NB4 (cell line): ENCODE measurements around the gene LSAMP.

Experiments used
- DNase-seq: peaks from one replicate; pipeline ENCODE4 v3.0.0; 2010; ENCODE audit warnings: low read depth
- H3K4me3 ChIP-seq: one replicate; pipeline ENCODE4 v1.5.1; 2011; ENCODE audit warnings: mild to moderate bottlenecking, low read depth, low read length, moderate library complexity
- MAX ChIP-seq: IDR thresholded peaks from 2 replicates; pipeline ENCODE4 v1.6.1; 2011; ENCODE audit warnings: low read depth, low read length
- MYC ChIP-seq: IDR thresholded peaks from 2 replicates; pipeline ENCODE4 v1.6.1; 2011; ENCODE audit warnings: low read depth, low read length
- POLR2A ChIP-seq: IDR thresholded peaks from 2 replicates; pipeline ENCODE4 v1.6.1; 2011; ENCODE audit warnings: mild to moderate bottlenecking; ENCODE audit not compliant: insufficient read length; ENCODE audit errors: extremely low read depth
- TF ChIP-seq, protein P1 (sequence below): IDR thresholded peaks from one replicate; pipeline ENCODE4 v1.5.1; 2012; ENCODE audit warnings: low read depth, low read length

The LSAMP gene

GRCh38 chr3:116103868-116104530 is 341.3 kb downstream of the LSAMP start:
- DNase-seq = no peak
- H3K4me3 ChIP-seq = no peak overlapping the region
- no peak for TF ChIP-seq MYC
- no peak for TF ChIP-seq MAX
- TF ChIP-seq POLR2A = no peak
- TF ChIP-seq, protein P1, sequence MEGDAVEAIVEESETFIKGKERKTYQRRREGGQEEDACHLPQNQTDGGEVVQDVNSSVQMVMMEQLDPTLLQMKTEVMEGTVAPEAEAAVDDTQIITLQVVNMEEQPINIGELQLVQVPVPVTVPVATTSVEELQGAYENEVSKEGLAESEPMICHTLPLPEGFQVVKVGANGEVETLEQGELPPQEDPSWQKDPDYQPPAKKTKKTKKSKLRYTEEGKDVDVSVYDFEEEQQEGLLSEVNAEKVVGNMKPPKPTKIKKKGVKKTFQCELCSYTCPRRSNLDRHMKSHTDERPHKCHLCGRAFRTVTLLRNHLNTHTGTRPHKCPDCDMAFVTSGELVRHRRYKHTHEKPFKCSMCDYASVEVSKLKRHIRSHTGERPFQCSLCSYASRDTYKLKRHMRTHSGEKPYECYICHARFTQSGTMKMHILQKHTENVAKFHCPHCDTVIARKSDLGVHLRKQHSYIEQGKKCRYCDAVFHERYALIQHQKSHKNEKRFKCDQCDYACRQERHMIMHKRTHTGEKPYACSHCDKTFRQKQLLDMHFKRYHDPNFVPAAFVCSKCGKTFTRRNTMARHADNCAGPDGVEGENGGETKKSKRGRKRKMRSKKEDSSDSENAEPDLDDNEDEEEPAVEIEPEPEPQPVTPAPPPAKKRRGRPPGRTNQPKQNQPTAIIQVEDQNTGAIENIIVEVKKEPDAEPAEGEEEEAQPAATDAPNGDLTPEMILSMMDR = no peak

GRCh38 chr3:116102037-116102436 is 343.2 kb downstream of the LSAMP start:
- DNase-seq = no peak
- no peak for TF ChIP-seq MYC
- no peak for TF ChIP-seq POLR2A
- TF ChIP-seq, protein P1 = no peak
- no peak for TF ChIP-seq MAX

GRCh38 chr3:116097226-116097625 is 348.1 kb downstream of the LSAMP start:
- DNase-seq = no peak
- no peak overlapping the region for H3K4me3 ChIP-seq
- TF ChIP-seq MAX = no peak
- TF ChIP-seq MYC = no peak
- TF ChIP-seq, protein P1 = no peak
- TF ChIP-seq POLR2A = no peak

More at GRCh38 chr3:116102037-116102436, 343.2 kb downstream of the LSAMP start:
- H3K4me3 ChIP-seq = no peak overlapping the region

- no peak for DNase-seq
- TF ChIP-seq MAX (no peak), MYC (no peak), POLR2A (no peak)
- TF ChIP-seq, protein P1 = no peak
- H3K4me3 ChIP-seq = no peak overlapping the region
Measured at GRCh38 chr3:116096631-116097030, 348.7 kb downstream of the LSAMP start.

GRCh38 chr3:116093374-116093773 is 351.9 kb downstream of the LSAMP start:
- DNase-seq = no peak
- TF ChIP-seq MYC (no peak), POLR2A (no peak), MAX (no peak)
- TF ChIP-seq, protein P1 = no peak

More at GRCh38 chr3:116093374-116093773, 351.9 kb downstream of the LSAMP start:
- H3K4me3 ChIP-seq = no peak overlapping the region
